GM19455 (cell line): Measurements from ENCODE around the gene RLN3.
A peak's percentile ranks its signal among the peaks of the same experiment; 100 is the strongest.
"Not testable (repeated sequence)": the region's sequence is repeated elsewhere in the genome, so short reads cannot be mapped to it uniquely, and the experiment has no call there.

ENCODE experiments used
- ATAC-seq: cut with Tn5 transposase; IDR thresholded peaks from one replicate; pipeline ENCODE4 v1.9.1; 2021; ENCODE audit not compliant: unreplicated experiment

Gene RLN3

GRCh38 chr19:14019100-14019499, 8.8 kb upstream of the RLN3 start:
- no peak for ATAC-seq

- not testable (repeated sequence) for ATAC-seq
These were observed 8.2 kb upstream of the RLN3 start for GRCh38 chr19:14019739-14020138.

- ATAC-seq = no peak
These were observed 6.5 kb upstream of the RLN3 start for GRCh38 chr19:14021474-14021873.

- ATAC-seq = no peak
These were observed 5.5 kb upstream of the RLN3 start for GRCh38 chr19:14022469-14022868.

- no peak for ATAC-seq
These were observed 4.3 kb upstream of the RLN3 start for GRCh38 chr19:14023404-14024235.

GRCh38 chr19:14026652-14027192, 1.2 kb upstream of the RLN3 start:
- not testable (repeated sequence) for ATAC-seq

GRCh38 chr19:14028901-14029300, 953 bp downstream of the RLN3 start:
- no peak for ATAC-seq

GRCh38 chr19:14030997-14031718, 3.2 kb downstream of the RLN3 start:
- ATAC-seq = no peak

GRCh38 chr19:14031719-14032480, 4.0 kb downstream of the RLN3 start, which contains the start of gene IL27RA:
TSS of gene IL27RA (plus strand) at chr19:14031762. CDS start at chr19:14031873, 111 bp downstream.
- ATAC-seq = peak; percentile 60

- no peak for ATAC-seq
These were observed 6.0 kb downstream of the RLN3 start for GRCh38 chr19:14033946-14034345.

- not testable (repeated sequence) for ATAC-seq
These were observed 7.2 kb downstream of the RLN3 start for GRCh38 chr19:14035159-14035558.

- no peak for ATAC-seq
These were observed 7.8 kb downstream of the RLN3 start for GRCh38 chr19:14035706-14036105.

GRCh38 chr19:14039181-14039580, 11.2 kb downstream of the RLN3 start:
- no peak for ATAC-seq

GRCh38 chr19:14042659-14043608, 15.0 kb downstream of the RLN3 start:
- not testable (repeated sequence) for ATAC-seq

GRCh38 chr19:14047866-14048265, 19.9 kb downstream of the RLN3 start:
- ATAC-seq = not testable (repeated sequence)

- ATAC-seq = no peak
These were observed 20.6 kb downstream of the RLN3 start for GRCh38 chr19:14048443-14049153.

GRCh38 chr19:14050512-14050911, 22.6 kb downstream of the RLN3 start:
- ATAC-seq = no peak

- not testable (repeated sequence) for ATAC-seq
These were observed 23.0 kb downstream of the RLN3 start for GRCh38 chr19:14050961-14051360.

GRCh38 chr19:14051980-14052379, 24.0 kb downstream of the RLN3 start:
- ATAC-seq = no peak
